Cardiac muscle cell (in vitro differentiated cells and primary cell): Measurements from ENCODE around the gene RPL27A. TPM values are rescaled to one million over a fixed set of nuclear protein-coding genes. Genes with fewer than 3 reads are reported as not detected.

ENCODE experiments used
- DNase-seq, 2 donors: peaks; one replicate each; pipeline versions ENCODE4 v3.0.0 to v3.0.0-alpha.2; 2010 to 2017; ENCODE audit warnings: low read depth in 1 of 2, low spot score in 1 of 2
- H3K27ac ChIP-seq: fragments of 200-600 bp; sonication (generic); 2 replicates; pipeline ENCODE4 v1.5.1; 2016
- H3K27me3 ChIP-seq: fragments of 200-600 bp; sonication (generic); 2 replicates; pipeline ENCODE4 v1.6.0; 2016; ENCODE audit warnings: control low read depth
- H3K36me3 ChIP-seq: fragments of 200-600 bp; sonication (generic); 2 replicates; pipeline ENCODE4 v1.5.1; 2016; ENCODE audit warnings: control low read depth
- H3K4me1 ChIP-seq: fragments of 200-600 bp; sonication (generic); 2 replicates; pipeline ENCODE4 v1.8.1; 2017; ENCODE audit warnings: low read depth, mild to moderate bottlenecking, mixed run types
- H3K4me3 ChIP-seq: fragments of 200-600 bp; sonication (generic); 2 replicates; pipeline ENCODE4 v1.5.1; 2016; ENCODE audit warnings: mild to moderate bottlenecking
- H3K9me3 ChIP-seq: fragments of 200-600 bp; sonication (generic); 2 replicates; pipeline ENCODE4 v1.5.1; 2017; ENCODE audit warnings: low read depth, mild to moderate bottlenecking, control low read depth
- CTCF ChIP-seq: IDR thresholded peaks from 2 replicates; pipeline ENCODE4 v1.5.1; 2012; ENCODE audit warnings: low read depth, mild to moderate bottlenecking, low read length
- polyA plus RNA-seq: library from polyadenylated mRNA; unstranded; fragments of >200 nt; fragmentation: Nextera tagmentation; extraction: Ambion mirVana; gene quantifications from 2 replicates; pipeline ENCODE4 v1.2.1, GENCODE V29; 2016
- total RNA-seq: library from RNA; depleted of rRNA; stranded (reverse); fragments of >200 nt; gene quantifications from 2 replicates; pipeline ENCODE4 v1.2.3, GENCODE V29; 2016

Gene RPL27A
- total and polyA plus RNA-seq, 2 experiments from 2014 or later: 586 to 634 TPM

GRCh38 chr11:8689726-8690255, 7.2 kb downstream of the RPL27A start:
- peaks cover 31% of the 10 kb centered on the region for H3K36me3 ChIP-seq
- no peak for DNase-seq
- peaks cover 5% of the 10 kb centered on the region for H3K4me1 ChIP-seq
- no peak for TF ChIP-seq CTCF
- H3K27ac ChIP-seq: no peak overlapping the region
- H3K27me3 ChIP-seq: no peaks in the 10 kb centered on the region
- peak overlapping the region; percentile 45 for H3K4me3 ChIP-seq
- no peaks in the 10 kb centered on the region for H3K9me3 ChIP-seq

GRCh38 chr11:8690374-8691342, 8.1 kb downstream of the RPL27A start:
- no peaks in the 10 kb centered on the region for H3K27me3 ChIP-seq
- peaks cover 29% of the 10 kb centered on the region for H3K36me3 ChIP-seq
- H3K27ac ChIP-seq: no peak overlapping the region
- H3K9me3 ChIP-seq: no peaks in the 10 kb centered on the region
- DNase-seq: no peak
- no peak for TF ChIP-seq CTCF
- H3K4me3 ChIP-seq: no peak overlapping the region
- H3K4me1 ChIP-seq: peaks cover 5% of the 10 kb centered on the region

- Histone ChIP-seq H3K36me3 (peaks cover 32% of the 10 kb centered on the region), H3K27me3 (no peaks in the 10 kb centered on the region), H3K9me3 (no peaks in the 10 kb centered on the region), H3K27ac (no peak overlapping the region), H3K4me1 (peaks cover 5% of the 10 kb centered on the region), H3K4me3 (no peak overlapping the region)
- no peak for TF ChIP-seq CTCF
- no peak for DNase-seq
Observed at GRCh38 chr11:8691601-8692000, 9.0 kb downstream of the RPL27A start.

GRCh38 chr11:8692417-8692816, 9.8 kb downstream of the RPL27A start:
- no peak overlapping the region for H3K4me3 ChIP-seq
- DNase-seq: no peak
- no peak for TF ChIP-seq CTCF
- no peak overlapping the region for H3K27ac ChIP-seq
- H3K27me3 ChIP-seq: no peaks in the 10 kb centered on the region
- peaks cover 5% of the 10 kb centered on the region for H3K4me1 ChIP-seq
- H3K9me3 ChIP-seq: no peaks in the 10 kb centered on the region
- peaks cover 37% of the 10 kb centered on the region for H3K36me3 ChIP-seq

GRCh38 chr11:8693010-8693551, 10.5 kb downstream of the RPL27A start:
- no peaks in the 10 kb centered on the region for H3K27me3 ChIP-seq
- peaks cover 1% of the 10 kb centered on the region for H3K4me1 ChIP-seq
- H3K4me3 ChIP-seq: no peak overlapping the region
- peak in 1 of 2 donors; percentile 34 for DNase-seq
- no peaks in the 10 kb centered on the region for H3K9me3 ChIP-seq
- no peak for TF ChIP-seq CTCF
- peaks cover 40% of the 10 kb centered on the region for H3K36me3 ChIP-seq
- H3K27ac ChIP-seq: no peak overlapping the region
